GM23248 (cell line): ENCODE data around the gene PSMB5. TPM values are rescaled to one million over a fixed set of nuclear protein-coding genes. Genes with fewer than 3 reads are reported as not detected.

Experiments
- DNase-seq: peaks from one replicate; pipeline ENCODE4 v3.0.0-alpha.2; 2015
- H2AFZ ChIP-seq: fragments of 200-600 bp; sonication (generic); 2 replicates; pipeline ENCODE4 v1.6.1; 2016; ENCODE audit warnings: antibody characterized with exemption
- H3F3A ChIP-seq: fragments of 200-600 bp; sonication (generic); 2 replicates; pipeline ENCODE4 v1.6.1; 2016; ENCODE audit warnings: mild to moderate bottlenecking, antibody characterized with exemption, mixed run types; ENCODE audit not compliant: insufficient read depth
- H3K27ac ChIP-seq: fragments of 200-600 bp; sonication (generic); 2 replicates; pipeline ENCODE4 v1.5.1; 2016; ENCODE audit warnings: mild to moderate bottlenecking
- H3K27me3 ChIP-seq: fragments of 200-600 bp; sonication (generic); replicated peaks from 2 replicates; pipeline ENCODE4 v1.6.1; 2016; ENCODE audit warnings: mild to moderate bottlenecking; ENCODE audit not compliant: insufficient read depth
- H3K36me3 ChIP-seq: fragments of 200-600 bp; sonication (generic); 2 replicates; pipeline ENCODE4 v1.6.1; 2016; ENCODE audit warnings: low read depth, mild to moderate bottlenecking
- H3K4me1 ChIP-seq: fragments of 200-600 bp; sonication (generic); 2 replicates; pipeline ENCODE4 v1.6.1; 2016; ENCODE audit warnings: mild to moderate bottlenecking; ENCODE audit not compliant: insufficient read depth
- H3K4me2 ChIP-seq: fragments of 200-600 bp; sonication (generic); one replicate; pipeline ENCODE4 v1.6.1; 2016; ENCODE audit warnings: mild to moderate bottlenecking; ENCODE audit not compliant: unreplicated experiment
- H3K4me3 ChIP-seq: fragments of 200-600 bp; sonication (generic); 2 replicates; pipeline ENCODE4 v1.5.1; 2016; ENCODE audit warnings: mild to moderate bottlenecking
- H3K79me2 ChIP-seq: fragments of 200-600 bp; sonication (generic); 2 replicates; pipeline ENCODE4 v1.6.1; 2016; ENCODE audit warnings: mild to moderate bottlenecking; ENCODE audit not compliant: insufficient read depth
- H3K9ac ChIP-seq: fragments of 200-600 bp; sonication (generic); 2 replicates; pipeline ENCODE4 v1.6.1; 2016; ENCODE audit warnings: mild to moderate bottlenecking
- H3K9me2 ChIP-seq: fragments of 200-600 bp; sonication (generic); 2 replicates; pipeline ENCODE4 v1.6.1; 2016; ENCODE audit warnings: mixed run types, mild to moderate bottlenecking, moderate library complexity; ENCODE audit not compliant: insufficient read depth
- H3K9me3 ChIP-seq: fragments of 200-600 bp; sonication (generic); one replicate; pipeline ENCODE4 v1.6.1; 2017; ENCODE audit warnings: low read depth
- H4K20me1 ChIP-seq: fragments of 200-600 bp; sonication (generic); 2 replicates; pipeline ENCODE4 v1.6.0; 2016; ENCODE audit not compliant: insufficient read depth
- EZH2 ChIP-seq: fragments of 200-600 bp; sonication (generic); IDR thresholded peaks from 2 replicates; pipeline ENCODE4 v1.6.1; 2018; ENCODE audit warnings: antibody characterized with exemption, mild to moderate bottlenecking; ENCODE audit not compliant: insufficient read depth, poor library complexity, severe bottlenecking
- EZH2phosphoT487 ChIP-seq: fragments of 200-600 bp; sonication (generic); IDR thresholded peaks from 2 replicates; pipeline ENCODE4 v1.6.1; 2018; ENCODE audit warnings: antibody characterized with exemption, moderate library complexity, mild to moderate bottlenecking, low read depth; ENCODE audit not compliant: insufficient read depth
- WGBS, 2 experiments: methylation state at CpG; one replicate each; pipeline ENCODE4 v1.1.6; 2015 to 2017; ENCODE audit warnings: low lambda C conversion rate in 2 of 2, low coverage in 1 of 2; ENCODE audit errors: missing lambda C conversion rate in 2 of 2; 5-methylcytosine and 5-hydroxymethylcytosine counted together
- in situ Hi-C: fragments of 300-500 bp; cut with MboI; formaldehyde crosslinking; loops from 2 replicates; pipeline ENCODE4 v1.15.0; 2020
- polyA plus RNA-seq: library from polyadenylated mRNA; unstranded; fragments of >200 nt; fragmentation: Nextera tagmentation; extraction: Ambion mirVana; gene quantifications from 2 replicates; pipeline ENCODE4 v1.2.1, GENCODE V29; 2016
- total RNA-seq: library from RNA; depleted of rRNA; stranded (reverse); fragments of >200 nt; shearing (Covaris generic); gene quantifications from 2 replicates; pipeline ENCODE4 v1.2.3, GENCODE V29; 2014

The PSMB5 gene
- total and polyA plus RNA-seq, 2 experiments from 2014 or later = 263 to 274 TPM

DNA sequence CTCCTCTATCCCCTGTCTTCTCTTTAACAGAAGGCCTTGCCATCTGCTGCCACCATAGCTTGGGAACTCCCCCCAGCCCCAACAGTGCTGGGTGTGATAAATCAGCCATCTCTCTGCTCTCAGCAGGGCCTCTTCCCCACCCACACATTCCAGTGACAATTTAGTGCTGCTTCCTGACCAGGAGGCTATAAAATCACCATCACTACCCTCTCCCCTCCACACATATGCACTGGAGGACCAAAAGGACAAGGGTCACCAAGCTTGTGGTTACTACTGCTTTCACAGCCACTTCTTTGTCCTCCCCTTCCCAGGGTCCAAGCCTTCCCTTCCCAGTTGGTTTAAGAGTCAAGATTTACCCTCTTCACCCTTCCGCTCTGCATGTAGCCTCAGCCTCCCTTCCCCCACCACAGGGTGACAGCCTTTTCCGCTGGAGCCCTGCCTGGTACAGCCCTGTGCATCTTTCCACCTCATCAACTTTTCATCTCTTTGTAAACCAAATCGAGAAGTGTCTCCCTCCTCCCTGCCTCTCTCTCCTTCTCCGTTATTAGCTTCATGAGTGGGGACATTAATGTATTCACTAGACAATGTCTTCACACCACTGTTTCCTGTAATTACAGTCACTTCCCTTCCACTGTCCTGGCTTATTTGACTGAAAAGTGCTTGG is 9.4 kb downstream of the PSMB5 start:
- Histone ChIP-seq H3K9me3 (no peaks in the 10 kb centered on the region), H3K4me1 (no peaks in the 10 kb centered on the region; the same call in 1 of the 2 replicates), H3K27ac (no peak overlapping the region), H3K36me3 (peaks cover 18% of the 10 kb centered on the region), H3K79me2 (peaks cover 20% of the 10 kb centered on the region), H3K27me3 (no peaks in the 10 kb centered on the region), H2AFZ (no peak overlapping the region), H4K20me1 (no peaks in the 10 kb centered on the region), H3F3A (peaks cover 49% of the 10 kb centered on the region), H3K9ac (no peak overlapping the region), H3K9me2 (no peaks in the 10 kb centered on the region), H3K4me2 (no peak overlapping the region), H3K4me3 (no peak overlapping the region)
- in situ Hi-C loops = no loop called here
- no peak for DNase-seq
- no peak for TF ChIP-seq EZH2
- TF ChIP-seq EZH2phosphoT487 = no peak
- 63 to 64% methylated on average over 4 of the region's 4 CpGs for WGBS, 2 experiments

GRCh38 chr14:23024612-23025075 is 10.1 kb downstream of the PSMB5 start:
- Histone ChIP-seq H3K9me3 (no peaks in the 10 kb centered on the region), H3K4me1 (no peaks in the 10 kb centered on the region; the same call in 1 of the 2 replicates), H2AFZ (no peak overlapping the region), H4K20me1 (no peaks in the 10 kb centered on the region), H3K27me3 (no peaks in the 10 kb centered on the region), H3K79me2 (peaks cover 16% of the 10 kb centered on the region), H3K36me3 (peaks cover 18% of the 10 kb centered on the region), H3K9me2 (no peaks in the 10 kb centered on the region), H3K9ac (no peak overlapping the region), H3K4me2 (no peak overlapping the region), H3F3A (peaks cover 49% of the 10 kb centered on the region), H3K4me3 (no peak overlapping the region), H3K27ac (no peak overlapping the region)
- in situ Hi-C loops = no loop called here
- TF ChIP-seq EZH2 (no peak), EZH2phosphoT487 (no peak)
- WGBS, 2 experiments = 54 to 57% methylated on average over 7 of the region's 7 CpGs
- no peak for DNase-seq

DNA sequence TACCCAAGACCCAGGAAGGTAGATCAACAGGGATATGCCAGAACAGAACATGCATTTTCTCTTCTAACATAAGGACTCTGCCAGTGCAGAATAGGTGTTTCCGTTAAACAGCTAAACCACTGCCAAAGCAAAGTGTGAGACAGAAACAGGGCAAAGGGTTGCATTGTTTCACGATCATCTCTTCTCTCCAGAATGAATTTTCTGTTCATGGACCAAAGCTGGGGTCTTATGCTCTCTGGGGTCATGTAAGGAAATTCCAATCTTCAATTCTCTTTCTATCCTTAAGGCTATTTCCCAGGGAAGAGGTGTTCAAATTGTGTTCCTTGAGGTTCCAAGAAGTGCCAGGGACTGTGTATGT is 10.9 kb downstream of the PSMB5 start:
- Histone ChIP-seq H4K20me1 (no peaks in the 10 kb centered on the region), H3K36me3 (peaks cover 13% of the 10 kb centered on the region), H3K4me1 (no peaks in the 10 kb centered on the region), H3K9me2 (no peaks in the 10 kb centered on the region), H3K4me3 (no peak overlapping the region), H3F3A (peaks cover 41% of the 10 kb centered on the region), H3K79me2 (peaks cover 8% of the 10 kb centered on the region), H3K27ac (no peak overlapping the region), H3K27me3 (no peaks in the 10 kb centered on the region), H3K4me2 (no peak overlapping the region), H3K9me3 (no peaks in the 10 kb centered on the region), H2AFZ (no peak overlapping the region), H3K9ac (no peak overlapping the region)
- in situ Hi-C loops = no loop called here
- WGBS, 2 experiments = 73 to 88% methylated on average over 2 of the region's 2 CpGs
- DNase-seq = no peak
- TF ChIP-seq EZH2 (no peak), EZH2phosphoT487 (no peak)

DNA sequence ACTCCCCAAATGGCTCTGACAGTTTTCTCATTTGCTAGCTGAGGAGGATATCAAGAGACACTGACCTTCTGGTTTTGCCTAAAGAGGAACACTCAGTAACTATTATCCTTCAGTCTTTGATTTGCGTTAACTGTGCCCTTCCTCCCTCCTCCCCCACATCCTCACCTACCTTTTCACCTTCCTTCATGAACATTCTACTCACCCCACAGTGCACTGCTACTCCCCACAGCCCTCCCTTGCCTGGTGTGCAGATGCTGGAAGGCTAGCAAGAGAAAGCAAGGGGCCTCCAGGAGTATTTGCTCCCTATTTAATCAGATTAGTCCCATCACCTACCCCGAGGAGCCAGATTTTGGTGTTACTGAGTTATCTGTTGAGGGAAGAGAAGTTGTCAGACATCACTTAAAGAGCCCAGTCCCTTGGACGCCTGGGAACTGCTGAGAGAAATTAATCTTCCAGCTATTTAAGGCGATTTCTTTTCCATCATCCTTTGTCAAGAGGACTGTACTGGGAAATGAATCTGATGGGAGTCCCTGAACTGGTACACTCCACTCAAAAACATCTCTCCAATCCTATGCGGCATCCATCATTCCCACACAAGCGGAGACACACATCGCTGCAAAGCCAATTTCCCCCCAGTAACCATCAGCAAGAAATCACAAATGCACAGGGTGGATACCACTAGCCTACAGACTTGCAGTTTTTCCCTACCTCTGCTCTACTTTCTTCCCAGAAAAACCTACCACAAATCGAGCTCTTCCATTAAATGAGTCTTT is 11.5 kb downstream of the PSMB5 start:
- Histone ChIP-seq H3K27ac (no peak overlapping the region), H3K27me3 (no peaks in the 10 kb centered on the region), H3K9ac (no peak overlapping the region), H3K9me2 (no peaks in the 10 kb centered on the region), H3K36me3 (peaks cover 13% of the 10 kb centered on the region), H3K9me3 (no peaks in the 10 kb centered on the region), H3K4me2 (no peak overlapping the region), H3K4me3 (no peak overlapping the region), H3F3A (peaks cover 38% of the 10 kb centered on the region), H4K20me1 (no peaks in the 10 kb centered on the region), H3K4me1 (no peaks in the 10 kb centered on the region), H2AFZ (no peak overlapping the region), H3K79me2 (0 out of 2 replicates have a peak, but pooled peaks cover 2% of the 10 kb centered on the region)
- no peak for TF ChIP-seq EZH2
- no peak for TF ChIP-seq EZH2phosphoT487
- WGBS, 2 experiments = 74 to 75% methylated on average over 8 of the region's 8 CpGs
- DNase-seq = no peak
- in situ Hi-C loops = no loop called here
